ENCODE data around the gene EPHA6. TPM values are rescaled to one million over a fixed set of nuclear protein-coding genes. Genes with fewer than 3 reads are reported as not detected.

Gene EPHA6
- total RNA-seq, 1 donor from 2014 or later, result not detected

- no peaks in the 10 kb centered on the region for H3K4me1 ChIP-seq
- no peak overlapping the region for H3K4me3 ChIP-seq
- no peak overlapping the region for H3K27ac ChIP-seq
- intact Hi-C loops (cut with DNase I), result no loop called here
- no peaks in the 10 kb centered on the region for H3K36me3 ChIP-seq
- peaks cover 0 to 4% of the 10 kb centered on the region in 2 donors for H3K9me3 ChIP-seq
- TF ChIP-seq CTCF (IDR thresholded peaks at IDR 0.05), result no peak
- DNase-seq (ENCODE audit: low spot score in 2 of 2), result no peak
- no peaks in the 10 kb centered on the region for H3K27me3 ChIP-seq
Measured at GRCh38 chr3:97550408-97550807, 736.0 kb downstream of the EPHA6 start.

GRCh38 chr3:97552186-97552585 is 737.8 kb downstream of the EPHA6 start:
- Histone ChIP-seq H3K27ac (no peak overlapping the region), H3K9me3 (peaks cover 0 to 4% of the 10 kb centered on the region in 2 donors), H3K36me3 (no peaks in the 10 kb centered on the region), H3K4me1 (no peaks in the 10 kb centered on the region), H3K27me3 (no peaks in the 10 kb centered on the region), H3K4me3 (no peak overlapping the region)
- intact Hi-C loops (cut with DNase I), result no loop called here
- TF ChIP-seq CTCF (IDR thresholded peaks at IDR 0.05), result no peak
- no peak for DNase-seq (ENCODE audit: low spot score in 2 of 2)

GRCh38 chr3:97575742-97576141 is 761.3 kb downstream of the EPHA6 start:
- Histone ChIP-seq H3K36me3 (no peaks in the 10 kb centered on the region), H3K9me3 (no peaks in the 10 kb centered on the region), H3K4me3 (no peak overlapping the region), H3K27ac (no peak overlapping the region), H3K4me1 (no peaks in the 10 kb centered on the region), H3K27me3 (no peaks in the 10 kb centered on the region)
- no peak for DNase-seq (ENCODE audit: low spot score in 2 of 2)
- TF ChIP-seq CTCF (IDR thresholded peaks at IDR 0.05), result no peak
- intact Hi-C loops (cut with DNase I), result no loop called here

- H3K27me3 ChIP-seq, result no peaks in the 10 kb centered on the region
- intact Hi-C loops (cut with DNase I), result no loop called here
- no peak overlapping the region for H3K4me3 ChIP-seq
- no peak for DNase-seq (ENCODE audit: low spot score in 2 of 2)
- no peaks in the 10 kb centered on the region for H3K4me1 ChIP-seq
- TF ChIP-seq CTCF (IDR thresholded peaks at IDR 0.05), result no peak
- H3K9me3 ChIP-seq, result no peaks in the 10 kb centered on the region
- H3K36me3 ChIP-seq, result no peaks in the 10 kb centered on the region
- H3K27ac ChIP-seq, result no peak overlapping the region
Measured at GRCh38 chr3:97576221-97576620, 761.8 kb downstream of the EPHA6 start.

GRCh38 chr3:97579365-97579764 is 765.0 kb downstream of the EPHA6 start:
- Histone ChIP-seq H3K36me3 (no peaks in the 10 kb centered on the region), H3K4me1 (no peaks in the 10 kb centered on the region), H3K27me3 (no peaks in the 10 kb centered on the region), H3K4me3 (no peak overlapping the region), H3K27ac (no peak overlapping the region), H3K9me3 (no peaks in the 10 kb centered on the region)
- TF ChIP-seq CTCF (IDR thresholded peaks at IDR 0.05), result no peak
- intact Hi-C loops (cut with DNase I), result no loop called here
- no peak for DNase-seq (ENCODE audit: low spot score in 2 of 2)

GRCh38 chr3:97610626-97611025 is 796.2 kb downstream of the EPHA6 start:
- Histone ChIP-seq H3K9me3 (no peaks in the 10 kb centered on the region), H3K36me3 (no peaks in the 10 kb centered on the region), H3K4me3 (no peak overlapping the region), H3K27ac (no peak overlapping the region), H3K4me1 (no peaks in the 10 kb centered on the region), H3K27me3 (no peaks in the 10 kb centered on the region)
- no peak for TF ChIP-seq CTCF (IDR thresholded peaks at IDR 0.05)
- intact Hi-C loops (cut with DNase I), result no loop called here
- no peak for DNase-seq (ENCODE audit: low spot score in 2 of 2)
